Immature natural killer cell (primary cell): Measurements from ENCODE around the gene MAST4. TPM values are rescaled to one million over a fixed set of nuclear protein-coding genes. Genes with fewer than 3 reads are reported as not detected.

ENCODE experiments used
- DNase-seq, 3 donors: peaks; one replicate each; pipeline ENCODE4 v3.0.0; 2022; ENCODE audit warnings: mixed read lengths in 1 of 3
- H3K27ac Mint-ChIP-seq, 6 donors: one replicate each; pipeline ENCODE4 v1.8.0; 2020; ENCODE audit warnings: mixed read lengths in 6 of 6, mild to moderate bottlenecking in 5 of 6, inconsistent platforms in 4 of 6, moderate library complexity in 3 of 6
- H3K27me3 Mint-ChIP-seq, 3 donors: one replicate each; pipeline ENCODE4 v1.8.0; 2020 to 2021; ENCODE audit warnings: low read depth in 3 of 3, mild to moderate bottlenecking in 3 of 3, mixed read lengths in 3 of 3, moderate library complexity in 3 of 3, inconsistent platforms in 1 of 3
- H3K36me3 Mint-ChIP-seq, 3 donors: one replicate each; pipeline ENCODE4 v1.8.0; 2020; ENCODE audit warnings: mixed read lengths in 3 of 3, inconsistent platforms in 2 of 3, mild to moderate bottlenecking in 2 of 3
- H3K4me1 Mint-ChIP-seq, 2 donors: one replicate each; pipeline ENCODE4 v1.8.0; 2020; ENCODE audit warnings: inconsistent platforms in 2 of 2, mild to moderate bottlenecking in 2 of 2, mixed read lengths in 2 of 2, moderate library complexity in 1 of 2
- H3K4me3 Mint-ChIP-seq, 5 donors: one replicate each; pipeline ENCODE4 v1.8.0; 2020; ENCODE audit warnings: mild to moderate bottlenecking in 5 of 5, mixed read lengths in 5 of 5, inconsistent platforms in 3 of 5, moderate library complexity in 3 of 5
- H3K9me3 Mint-ChIP-seq, 6 donors: one replicate each; pipeline ENCODE4 v1.8.0; 2020; ENCODE audit warnings: mild to moderate bottlenecking in 6 of 6, mixed read lengths in 6 of 6, inconsistent platforms in 4 of 6, moderate library complexity in 3 of 6
- polyA plus RNA-seq, 3 donors: library from polyadenylated mRNA; unstranded; fragments of 300-500 nt; fragmentation: Illumina TruSeq; gene quantifications; one replicate each; pipeline ENCODE4 v1.2.3, GENCODE V29; 2021

MAST4 gene
- polyA plus RNA-seq, 3 donors from 2014 or later = 0.51 to 2.8 (median 1.1) TPM

DNA sequence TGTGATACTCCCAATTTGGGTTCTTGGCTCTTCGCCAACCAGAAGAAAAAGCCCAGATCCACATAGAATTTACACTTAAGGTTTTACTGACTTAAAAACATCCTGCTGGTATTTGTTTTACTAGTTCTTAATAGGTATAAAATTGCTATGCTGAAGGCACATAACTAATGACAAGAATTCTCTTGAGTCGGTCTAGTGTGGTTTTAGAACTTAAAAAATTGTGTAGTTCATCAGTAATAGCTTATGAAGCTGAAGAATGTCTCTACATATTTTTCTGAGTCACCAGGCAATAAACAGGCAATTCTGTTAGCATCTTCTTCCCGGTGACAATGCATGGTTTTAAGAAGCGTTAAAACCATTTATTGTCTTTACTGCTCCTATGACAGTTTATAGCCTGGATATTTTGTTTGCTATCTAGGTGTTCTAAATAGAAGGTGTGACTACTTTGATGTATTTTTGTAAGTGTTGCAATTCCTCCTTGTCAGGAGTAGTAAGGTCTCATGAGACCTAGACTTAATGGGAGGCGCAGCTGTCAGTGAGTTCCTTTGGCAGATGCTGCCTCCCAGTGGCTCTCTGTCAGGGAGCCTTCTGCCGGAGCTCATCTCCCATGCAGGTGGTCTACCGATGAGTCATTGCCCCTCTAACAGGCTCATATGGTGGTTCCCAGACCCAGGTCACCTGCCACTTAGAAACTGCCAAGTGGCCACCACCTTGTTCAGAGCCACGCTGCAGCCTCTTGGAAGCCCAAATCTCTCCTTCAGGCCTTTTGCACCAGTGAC lies 173.8 kb downstream of the MAST4 start:
- no peaks in the 10 kb centered on the region for H3K27me3 Mint-ChIP-seq
- no peak for DNase-seq
- H3K36me3 Mint-ChIP-seq = no peaks in the 10 kb centered on the region
- H3K4me1 Mint-ChIP-seq = no peaks in the 10 kb centered on the region
- no peak overlapping the region for H3K27ac Mint-ChIP-seq
- peaks cover 0 to 1% (median 0%) of the 10 kb centered on the region in 6 donors for H3K9me3 Mint-ChIP-seq
- no peak overlapping the region for H3K4me3 Mint-ChIP-seq

DNA sequence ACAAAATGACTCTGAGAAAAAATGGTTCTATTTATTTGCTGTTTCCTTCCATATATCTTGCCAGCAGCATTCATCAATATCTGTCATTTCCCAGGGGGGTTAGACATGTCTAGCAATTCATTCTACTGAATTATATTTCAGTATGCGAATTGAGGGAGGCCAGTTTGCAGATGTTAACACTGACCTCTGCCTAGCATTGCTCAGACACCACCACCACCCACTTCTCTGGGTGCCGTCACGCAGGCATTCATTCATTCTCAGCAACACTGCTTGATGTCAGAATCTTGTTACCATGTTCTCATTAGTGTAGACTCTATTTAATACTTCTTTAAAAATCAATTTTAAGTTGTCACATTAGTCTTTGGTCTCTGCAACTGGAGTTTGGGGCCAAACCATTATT lies 181.7 kb downstream of the MAST4 start:
- no peak for DNase-seq
- H3K4me3 Mint-ChIP-seq = no peak overlapping the region

DNA sequence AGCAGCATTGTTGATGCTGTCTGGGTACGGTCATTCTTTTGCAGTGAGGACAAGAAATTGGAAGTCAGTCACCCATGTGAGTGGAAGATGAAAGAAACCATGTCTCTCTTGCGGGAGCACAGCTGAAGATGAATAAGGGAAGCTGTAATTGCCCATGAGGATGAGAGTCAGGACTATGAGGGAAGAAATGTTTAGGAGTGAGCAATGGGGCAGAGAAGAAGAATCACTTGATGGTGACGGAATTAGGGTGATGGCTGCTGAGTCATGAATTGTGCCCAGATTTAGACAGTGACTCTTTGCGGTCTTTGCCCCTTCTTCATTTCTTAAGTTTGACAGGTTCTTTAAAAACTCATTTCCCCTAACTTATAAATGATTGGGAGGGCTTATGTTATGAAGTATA lies 183.3 kb downstream of the MAST4 start:
- Mint-ChIP-seq H3K4me1 (no peaks in the 10 kb centered on the region), H3K27ac (no peak overlapping the region), H3K9me3 (peaks cover 0 to 4% (median 0%) of the 10 kb centered on the region in 6 donors), H3K27me3 (peaks cover 1 to 11% (median 3%) of the 10 kb centered on the region in 3 donors), H3K4me3 (no peak overlapping the region), H3K36me3 (no peaks in the 10 kb centered on the region)
- no peak for DNase-seq

More for the DNA sequence above, 181.7 kb downstream of the MAST4 start:
- H3K4me1 Mint-ChIP-seq = no peaks in the 10 kb centered on the region
- H3K36me3 Mint-ChIP-seq = no peaks in the 10 kb centered on the region
- H3K9me3 Mint-ChIP-seq = peaks cover 0 to 4% (median 0%) of the 10 kb centered on the region in 6 donors
- peaks cover 1 to 10% (median 3%) of the 10 kb centered on the region in 3 donors for H3K27me3 Mint-ChIP-seq
- no peak overlapping the region for H3K27ac Mint-ChIP-seq

DNA sequence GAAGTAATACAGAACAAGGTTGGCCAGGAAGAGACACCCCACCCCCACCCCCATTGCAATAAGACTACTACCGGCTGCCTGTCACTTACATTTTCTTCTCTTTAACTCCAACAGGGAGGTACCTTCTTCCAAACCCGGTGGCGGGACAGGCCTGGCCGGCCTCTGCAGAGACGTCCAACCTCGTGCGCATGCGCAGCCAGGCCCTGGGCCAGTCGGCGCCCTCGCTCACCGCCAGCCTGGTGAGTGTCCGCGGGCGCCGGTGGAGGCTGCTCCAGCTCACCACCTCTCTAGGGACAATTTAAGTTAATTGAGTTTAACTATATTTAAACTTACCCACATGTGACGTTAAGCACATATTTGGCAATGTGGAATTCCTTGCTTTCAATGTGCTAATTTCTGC lies 192.4 kb downstream of the MAST4 start:
- no peaks in the 10 kb centered on the region for H3K9me3 Mint-ChIP-seq
- no peaks in the 10 kb centered on the region for H3K36me3 Mint-ChIP-seq
- H3K4me3 Mint-ChIP-seq = no peak overlapping the region
- H3K27ac Mint-ChIP-seq = no peak overlapping the region
- no peak for DNase-seq
- H3K27me3 Mint-ChIP-seq = peaks cover 0 to 2% (median 0%) of the 10 kb centered on the region in 3 donors
- H3K4me1 Mint-ChIP-seq = no peaks in the 10 kb centered on the region

DNA sequence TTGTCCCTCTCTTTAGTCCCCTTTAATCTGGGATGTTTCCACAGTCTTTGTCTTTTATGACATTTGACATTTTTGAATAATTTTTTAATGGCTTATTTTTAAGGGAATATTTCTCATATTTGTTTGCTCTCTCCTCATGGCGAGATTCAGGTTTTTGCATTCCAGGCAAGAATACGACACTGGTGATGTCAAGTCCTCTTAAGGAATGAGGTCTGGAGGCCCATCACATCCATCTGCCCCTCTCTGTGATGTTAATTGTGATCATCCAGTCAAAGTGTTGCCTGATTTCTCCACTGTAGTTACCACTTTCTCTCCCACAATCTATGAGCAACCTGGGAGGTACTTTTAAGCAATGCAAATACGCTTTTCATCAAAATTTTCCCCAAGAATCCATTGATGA lies 193.2 kb downstream of the MAST4 start:
- Mint-ChIP-seq H3K9me3 (no peaks in the 10 kb centered on the region), H3K36me3 (no peaks in the 10 kb centered on the region), H3K4me3 (no peak overlapping the region), H3K4me1 (no peaks in the 10 kb centered on the region), H3K27me3 (peaks cover 0 to 3% (median 2%) of the 10 kb centered on the region in 3 donors), H3K27ac (no peak overlapping the region)
- DNase-seq = no peak

DNA sequence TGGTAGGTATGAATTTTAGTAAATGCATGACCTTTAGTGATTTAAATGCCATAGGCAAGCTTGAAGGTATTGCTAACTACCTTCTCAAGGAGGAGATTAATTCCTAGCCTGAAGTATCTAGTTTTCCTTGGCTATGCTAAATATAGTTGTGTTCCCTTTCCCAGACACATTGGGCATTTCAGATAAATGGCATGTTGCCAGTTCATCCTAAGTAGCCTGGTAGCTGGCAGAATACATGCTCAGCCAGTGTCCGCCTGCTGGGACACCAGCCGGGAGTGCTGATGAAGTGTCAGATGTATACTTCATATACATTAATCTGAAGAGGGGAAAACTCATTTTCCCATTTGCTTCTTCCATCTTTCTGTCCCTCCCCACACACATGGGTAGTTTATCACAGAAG lies 196.9 kb downstream of the MAST4 start:
- Mint-ChIP-seq H3K27me3 (peaks cover 0 to 6% (median 2%) of the 10 kb centered on the region in 3 donors), H3K27ac (no peak overlapping the region), H3K4me1 (no peaks in the 10 kb centered on the region), H3K4me3 (no peak overlapping the region), H3K9me3 (no peaks in the 10 kb centered on the region), H3K36me3 (no peaks in the 10 kb centered on the region)
- no peak for DNase-seq

DNA sequence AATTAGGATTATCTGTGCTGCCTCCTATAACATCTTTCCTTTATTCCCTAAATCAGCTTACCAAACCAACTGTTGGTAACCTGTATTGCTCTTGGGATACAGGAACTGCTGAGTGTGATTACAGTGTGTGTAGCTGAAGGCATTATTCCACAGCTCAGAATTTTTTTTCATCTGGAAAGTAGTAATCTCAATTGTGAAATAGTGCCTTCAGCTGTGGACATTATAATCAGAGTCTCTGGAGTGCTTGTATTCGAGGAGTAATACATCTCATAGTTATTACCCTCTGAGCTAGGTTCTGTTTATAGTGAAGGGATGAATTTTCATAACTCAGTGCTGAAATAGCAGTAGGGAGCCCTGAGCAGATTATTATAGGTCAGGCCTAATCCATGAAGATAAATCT lies 199.5 kb downstream of the MAST4 start:
- H3K27ac Mint-ChIP-seq = no peak overlapping the region
- H3K4me3 Mint-ChIP-seq = no peak overlapping the region
- peaks cover 5 to 6% (median 6%) of the 10 kb centered on the region in 3 donors for H3K27me3 Mint-ChIP-seq
- DNase-seq = no peak
- no peaks in the 10 kb centered on the region for H3K4me1 Mint-ChIP-seq
- no peaks in the 10 kb centered on the region for H3K36me3 Mint-ChIP-seq
- H3K9me3 Mint-ChIP-seq = no peaks in the 10 kb centered on the region

DNA sequence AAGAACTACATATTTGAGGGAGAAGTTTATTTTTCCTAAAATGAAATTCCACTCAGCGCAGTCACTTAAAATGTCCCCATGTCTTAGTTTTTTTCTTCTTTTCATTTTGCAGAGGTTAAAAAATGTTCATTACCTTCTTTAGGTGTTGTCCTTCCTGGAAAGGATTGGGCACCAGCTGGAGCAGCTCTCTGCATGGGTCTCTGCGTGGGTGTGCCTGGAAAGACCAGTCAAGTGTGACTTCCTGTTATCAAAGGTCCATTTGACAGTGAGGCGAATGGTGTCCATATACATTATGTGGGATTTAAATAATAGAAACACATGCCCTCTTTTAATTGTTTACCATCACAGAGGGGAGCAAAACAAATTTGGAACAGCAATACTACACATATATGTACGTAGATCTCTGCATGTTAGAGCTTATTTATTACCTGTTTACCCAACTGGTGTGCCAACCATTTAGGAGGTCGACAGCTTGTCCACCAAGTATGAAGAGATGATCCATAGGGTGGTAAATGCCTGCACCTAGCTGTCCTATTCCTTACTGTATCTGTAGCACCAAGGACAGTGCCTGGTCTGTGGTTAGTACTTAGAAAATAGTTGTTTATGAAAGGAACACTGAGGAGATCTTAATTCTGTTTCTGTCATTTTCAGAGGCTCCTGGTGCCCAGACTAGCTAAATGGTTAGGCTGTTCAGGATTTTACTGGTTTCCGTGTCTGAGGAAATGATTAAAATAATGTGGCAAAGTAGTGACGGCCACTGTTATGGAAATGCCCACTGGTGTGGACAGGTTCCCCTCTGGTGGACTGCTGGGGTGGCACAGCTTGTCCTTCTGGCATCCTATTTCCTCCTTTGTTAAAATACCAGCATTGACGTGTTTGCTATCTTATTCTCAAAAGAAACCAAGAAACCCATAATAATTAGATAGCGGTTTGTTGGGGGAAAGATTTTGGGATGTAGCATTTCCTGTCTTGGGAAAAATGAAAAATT lies 200.4 kb downstream of the MAST4 start:
- Mint-ChIP-seq H3K4me1 (no peaks in the 10 kb centered on the region), H3K36me3 (no peaks in the 10 kb centered on the region), H3K27ac (no peak overlapping the region), H3K4me3 (no peak overlapping the region), H3K27me3 (peaks cover 3 to 9% (median 6%) of the 10 kb centered on the region in 3 donors), H3K9me3 (no peaks in the 10 kb centered on the region)
- DNase-seq = no peak

DNA sequence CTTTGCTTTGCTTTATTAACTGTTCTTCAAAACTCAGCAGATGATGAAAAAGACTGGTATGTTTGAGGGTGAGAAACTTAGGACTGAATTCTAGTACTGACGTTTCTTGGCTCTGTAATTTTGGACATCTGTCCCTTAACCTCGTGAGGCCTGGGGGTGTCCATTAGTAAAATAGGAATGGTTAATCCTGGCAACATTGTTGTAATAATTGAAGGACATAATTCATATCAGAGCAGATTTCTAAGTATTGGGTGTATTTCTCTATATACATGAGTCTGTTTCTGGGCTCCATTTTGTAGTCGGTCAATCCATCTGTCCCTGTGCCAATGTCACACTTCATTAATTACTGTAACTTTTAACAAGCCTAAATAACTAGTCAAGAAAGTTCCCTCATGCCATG lies 206.7 kb downstream of the MAST4 start:
- H3K36me3 Mint-ChIP-seq = no peaks in the 10 kb centered on the region
- no peaks in the 10 kb centered on the region for H3K4me1 Mint-ChIP-seq
- no peak overlapping the region for H3K4me3 Mint-ChIP-seq
- no peak for DNase-seq
- H3K27ac Mint-ChIP-seq = no peak overlapping the region
- H3K27me3 Mint-ChIP-seq = peaks cover 0 to 9% (median 5%) of the 10 kb centered on the region in 3 donors
- no peaks in the 10 kb centered on the region for H3K9me3 Mint-ChIP-seq

DNA sequence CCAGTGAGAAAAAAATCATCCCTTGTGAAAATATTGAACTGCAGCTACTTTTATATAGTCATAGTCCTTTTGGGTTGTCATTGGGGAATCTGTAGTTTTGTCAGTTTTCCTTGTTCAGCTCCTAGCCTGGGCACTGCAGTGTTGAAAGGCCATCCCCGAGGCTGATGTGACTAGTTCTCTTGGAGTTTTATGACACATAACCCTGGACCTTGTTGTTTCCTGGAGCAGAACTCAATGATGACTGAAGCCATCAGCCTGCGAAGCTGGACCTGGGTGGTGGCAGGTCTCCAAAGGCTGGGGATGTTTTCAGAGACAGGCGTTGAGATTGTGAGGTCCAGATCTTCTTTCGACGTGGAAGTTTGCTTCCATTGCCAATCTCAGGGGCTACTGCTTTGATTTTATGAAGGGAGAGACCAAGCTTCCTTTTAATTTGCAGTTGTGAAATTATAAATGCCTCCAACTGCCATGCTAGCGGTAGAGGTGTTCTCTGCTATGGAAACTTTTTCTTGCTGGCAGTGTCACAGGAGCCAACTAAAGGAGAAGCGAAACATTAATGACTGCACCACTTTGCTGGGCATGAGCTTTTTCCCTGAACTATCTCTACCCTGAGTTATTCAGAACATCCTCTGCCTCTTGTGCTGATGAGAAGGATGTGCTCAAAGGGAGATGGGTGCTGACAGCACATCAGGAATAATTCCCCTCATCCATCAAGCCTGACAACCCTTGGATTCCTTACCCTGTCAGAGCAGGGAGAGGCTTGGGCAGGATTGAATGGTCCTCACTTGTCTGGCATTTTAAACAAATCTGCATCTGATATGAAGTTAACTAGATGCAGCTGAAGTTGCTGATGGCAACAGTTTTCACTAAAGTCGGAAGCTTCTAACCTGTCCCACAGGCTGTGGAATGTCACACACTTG lies 209.6 kb downstream of the MAST4 start:
- H3K36me3 Mint-ChIP-seq = no peaks in the 10 kb centered on the region
- no peak for DNase-seq
- no peak overlapping the region for H3K4me3 Mint-ChIP-seq
- no peaks in the 10 kb centered on the region for H3K4me1 Mint-ChIP-seq
- H3K9me3 Mint-ChIP-seq = no peaks in the 10 kb centered on the region
- no peak overlapping the region for H3K27ac Mint-ChIP-seq
- H3K27me3 Mint-ChIP-seq = peaks cover 3 to 6% (median 3%) of the 10 kb centered on the region in 3 donors

DNA sequence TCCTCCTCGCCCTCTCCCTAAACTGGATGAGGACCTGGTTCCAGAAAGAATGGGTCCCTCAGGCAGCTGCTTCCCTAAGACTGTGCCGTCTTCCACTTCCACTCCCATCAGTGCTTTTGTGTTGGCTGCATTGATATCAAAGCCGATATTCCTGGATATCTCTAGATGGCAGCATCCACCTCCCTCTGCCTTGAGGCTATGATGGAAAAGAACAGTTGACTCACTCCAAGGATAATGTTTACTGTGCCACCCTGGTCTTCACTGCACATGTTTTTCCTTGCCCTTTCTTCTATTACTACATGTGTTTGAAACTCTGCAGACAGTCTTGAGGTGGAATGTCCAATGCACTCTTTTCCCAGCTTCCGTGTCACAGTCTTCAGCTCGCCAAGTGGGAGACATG lies 211.6 kb downstream of the MAST4 start:
- Mint-ChIP-seq H3K27me3 (peaks cover 0 to 9% (median 6%) of the 10 kb centered on the region in 3 donors), H3K4me1 (no peaks in the 10 kb centered on the region), H3K4me3 (no peak overlapping the region), H3K27ac (no peak overlapping the region), H3K9me3 (no peaks in the 10 kb centered on the region), H3K36me3 (no peaks in the 10 kb centered on the region)
- DNase-seq = no peak

DNA sequence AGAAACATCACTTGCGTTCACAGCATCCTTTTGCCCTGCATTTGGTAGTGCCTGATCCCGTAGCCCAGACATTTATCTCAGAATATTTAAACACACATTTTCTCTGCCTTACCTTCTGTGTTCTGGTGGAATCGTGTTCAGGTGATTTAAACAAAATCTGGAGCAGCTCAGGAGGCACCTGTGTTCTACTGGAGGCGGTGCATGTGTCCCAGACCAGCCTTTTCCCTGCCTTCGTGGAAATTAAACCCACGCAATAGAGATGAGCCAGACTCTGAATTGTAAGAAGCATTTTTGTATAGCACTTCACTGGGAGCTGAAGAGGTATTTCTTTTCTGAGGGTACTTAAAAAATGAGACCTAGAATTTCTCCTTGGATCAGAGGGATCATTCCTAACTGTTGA lies 212.5 kb downstream of the MAST4 start:
- no peak overlapping the region for H3K27ac Mint-ChIP-seq
- no peak for DNase-seq
- no peaks in the 10 kb centered on the region for H3K9me3 Mint-ChIP-seq
- peaks cover 0 to 9% (median 6%) of the 10 kb centered on the region in 3 donors for H3K27me3 Mint-ChIP-seq
- no peaks in the 10 kb centered on the region for H3K36me3 Mint-ChIP-seq
- no peaks in the 10 kb centered on the region for H3K4me1 Mint-ChIP-seq
- no peak overlapping the region for H3K4me3 Mint-ChIP-seq

DNA sequence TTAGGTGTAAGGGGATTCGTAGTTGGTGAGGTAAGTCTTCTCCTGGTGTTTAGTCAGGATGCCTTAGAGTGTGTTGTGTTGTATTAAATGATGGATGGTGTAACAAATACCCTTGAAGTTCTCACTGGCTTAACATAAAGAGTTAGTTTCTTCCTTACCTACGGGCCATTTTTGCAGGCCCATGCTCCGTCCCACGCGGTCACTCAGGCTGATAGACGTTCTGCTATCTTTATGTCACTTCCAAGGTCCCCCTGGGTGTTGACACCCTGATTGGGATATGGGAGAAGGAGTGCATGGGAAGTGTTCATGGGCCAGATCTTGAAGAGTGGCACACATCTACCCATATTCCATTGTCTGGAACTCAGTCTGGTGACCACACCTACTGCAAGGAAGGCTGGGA lies 214.0 kb downstream of the MAST4 start:
- Mint-ChIP-seq H3K4me3 (no peak overlapping the region), H3K9me3 (no peaks in the 10 kb centered on the region), H3K36me3 (no peaks in the 10 kb centered on the region), H3K27ac (no peak overlapping the region), H3K27me3 (peaks cover 2 to 9% (median 4%) of the 10 kb centered on the region in 3 donors), H3K4me1 (no peaks in the 10 kb centered on the region)
- DNase-seq = no peak
